ENCODE data around the gene INS. TPM values are rescaled to one million over a fixed set of nuclear protein-coding genes. Genes with fewer than 3 reads are reported as not detected.

The INS gene
- total and polyA plus RNA-seq, 2 of the 13 experiments (the other 11 are each of a cell fraction or from before 2014, with no cell fraction given): not detected

GRCh38 chr11:2210366-2211112 is 49.5 kb upstream of the INS start (continued):
- no peak for TF ChIP-seq ZBTB43 (CRISPR knock-in tag; conservative IDR thresholded peaks at IDR 0.05)
- TF ChIP-seq ZNF572 (CRISPR knock-in tag; IDR thresholded peaks at IDR 0.05): 0 out of 2 replicates have a peak, but pooled peaks have one; percentile 52
- no peak for TF ChIP-seq ZNF230 (CRISPR knock-in tag; IDR thresholded peaks at IDR 0.05)
- peak; percentile 5; the same call in 1 of the 2 replicates for TF ChIP-seq RBFOX2 (IDR thresholded peaks at IDR 0.05; ENCODE audit: low read depth, low read length)
- TF ChIP-seq ZNF235 (CRISPR knock-in tag; IDR thresholded peaks at IDR 0.05; ENCODE audit: borderline replicate concordance): 0 out of 2 replicates have a peak, but pooled peaks have one; percentile 1
- TF ChIP-seq FUBP1 (CRISPR knock-in tag; IDR thresholded peaks at IDR 0.05; ENCODE audit: borderline replicate concordance): no peak
- no peak for TF ChIP-seq FOXP1 (IDR thresholded peaks at IDR 0.05)
- TF ChIP-seq FOXP1 (CRISPR knock-in tag; IDR thresholded peaks at IDR 0.05): no peak
- TF ChIP-seq ZNF501 (CRISPR knock-in tag; IDR thresholded peaks at IDR 0.05): no peak
- no peak for TF ChIP-seq ZNF292 (CRISPR knock-in tag; IDR thresholded peaks at IDR 0.05; ENCODE audit: borderline replicate concordance, low read depth)
- TF ChIP-seq SSRP1 (CRISPR knock-in tag; IDR thresholded peaks at IDR 0.05): peak; percentile 92; the same call in 1 of the 2 replicates
- TF ChIP-seq ZNF691 (CRISPR knock-in tag; IDR thresholded peaks at IDR 0.05; ENCODE audit: borderline replicate concordance, low read depth): 0 out of 2 replicates have a peak, but pooled peaks have one; percentile 9
- 0 out of 2 replicates have a peak, but pooled peaks have one; percentile 34 for TF ChIP-seq ZNF598 (CRISPR knock-in tag; IDR thresholded peaks at IDR 0.05; ENCODE audit: borderline replicate concordance)
- 0 out of 2 replicates have a peak, but pooled peaks have one; percentile 71 for TF ChIP-seq THAP8 (CRISPR knock-in tag; IDR thresholded peaks at IDR 0.05; ENCODE audit: borderline replicate concordance)

Measured in HepG2 (cell line).